ENCODE results near the gene LRP8. TPM values are rescaled to one million over a fixed set of nuclear protein-coding genes. Genes with fewer than 3 reads are reported as not detected.

Gene LRP8
- total and polyA plus RNA-seq, 4 donors: 22.7 to 62.9 (median 48.1) TPM

- Histone ChIP-seq H3K36me3 (ENCODE audit: control insufficient read depth, insufficient read depth, low read length) (no peaks in the 10 kb centered on the region), H3K27ac (ENCODE audit: low read depth, low read length) (no peak overlapping the region), H3K27me3 (ENCODE audit: control insufficient read depth, insufficient read depth, low read length) (no peaks in the 10 kb centered on the region), H3K4me3 (ENCODE audit: low read depth, low read length) (no peak overlapping the region), H3K4me1 (ENCODE audit: control insufficient read depth, insufficient read depth, low read length) (no peaks in the 10 kb centered on the region), H3K9me3 (ENCODE audit: control insufficient read depth, insufficient read depth, low read length) (no peaks in the 10 kb centered on the region)
- WGBS (ENCODE audit: insufficient coverage): 63% methylated on average over 4 of the region's 5 CpGs
- no peak for DNase-seq (ENCODE audit: low read depth in 4 of 6, low spot score in 6 of 6)
These were observed 21.5 kb upstream of the LRP8 start for GRCh38 chr1:53349369-53349835.

DNA sequence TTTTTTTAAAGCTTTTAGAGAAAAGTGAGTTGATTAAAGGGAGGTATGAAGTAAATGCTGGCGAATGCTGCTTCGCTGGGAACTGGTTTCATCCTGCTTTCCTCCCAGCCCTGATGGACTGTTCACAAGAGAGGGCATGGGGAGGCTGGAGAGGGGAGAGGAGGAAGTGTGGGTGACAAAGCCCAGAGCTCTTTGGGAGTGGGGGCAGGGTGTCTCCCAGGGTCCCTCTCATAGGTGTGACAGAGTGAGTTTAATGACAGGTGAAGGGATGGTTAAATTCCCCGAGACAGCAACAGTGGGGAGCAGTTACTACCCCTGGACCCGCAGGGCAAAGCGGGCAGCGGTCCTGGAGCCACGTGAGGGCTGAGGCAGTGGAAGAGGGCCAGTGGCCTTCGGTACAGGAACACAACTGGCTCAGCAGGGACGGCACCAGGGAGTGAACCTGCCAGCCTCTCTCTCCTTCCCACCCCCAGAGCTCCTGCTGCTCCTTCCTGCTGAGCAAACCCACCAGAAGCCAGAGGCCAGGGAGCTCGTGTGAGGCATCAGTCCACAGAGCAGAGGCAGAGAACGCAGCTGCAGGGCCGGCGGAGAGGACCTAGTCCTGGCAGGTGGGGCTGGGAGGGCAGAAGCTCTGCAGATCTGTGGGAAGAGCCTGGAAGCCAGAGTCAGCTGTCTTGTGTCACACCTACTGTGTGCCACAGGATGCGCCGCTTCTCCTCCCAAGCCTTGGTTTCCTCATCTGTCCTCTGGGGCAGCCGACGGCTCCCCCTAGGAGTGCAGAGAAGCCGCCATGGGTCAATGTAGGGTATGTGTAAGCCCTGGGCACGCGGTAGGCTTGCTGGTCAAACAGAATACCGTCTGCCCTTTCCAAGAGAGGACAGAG, 20.9 kb upstream of the LRP8 start:
- Histone ChIP-seq H3K36me3 (ENCODE audit: control insufficient read depth, insufficient read depth, low read length) (no peaks in the 10 kb centered on the region), H3K9me3 (ENCODE audit: control insufficient read depth, insufficient read depth, low read length) (no peaks in the 10 kb centered on the region), H3K27me3 (ENCODE audit: control insufficient read depth, insufficient read depth, low read length) (no peaks in the 10 kb centered on the region), H3K27ac (ENCODE audit: low read depth, low read length) (no peak overlapping the region), H3K4me1 (ENCODE audit: control insufficient read depth, insufficient read depth, low read length) (no peaks in the 10 kb centered on the region), H3K4me3 (ENCODE audit: low read depth, low read length) (no peak overlapping the region)
- DNase-seq (ENCODE audit: low read depth in 4 of 6, low spot score in 6 of 6): no peak
- WGBS (ENCODE audit: insufficient coverage): 71% methylated on average over 15 of the region's 21 CpGs

GRCh38 chr1:53346814-53347176, 18.9 kb upstream of the LRP8 start:
- no peak for DNase-seq (ENCODE audit: low read depth in 4 of 6, low spot score in 6 of 6)
- Histone ChIP-seq H3K4me3 (ENCODE audit: low read depth, low read length) (no peak overlapping the region), H3K27me3 (ENCODE audit: control insufficient read depth, insufficient read depth, low read length) (no peaks in the 10 kb centered on the region), H3K27ac (ENCODE audit: low read depth, low read length) (no peak overlapping the region), H3K9me3 (ENCODE audit: control insufficient read depth, insufficient read depth, low read length) (no peaks in the 10 kb centered on the region), H3K4me1 (ENCODE audit: control insufficient read depth, insufficient read depth, low read length) (no peaks in the 10 kb centered on the region), H3K36me3 (ENCODE audit: control insufficient read depth, insufficient read depth, low read length) (no peaks in the 10 kb centered on the region)
- WGBS (ENCODE audit: insufficient coverage): 81% methylated on average over 3 of the region's 3 CpGs

GRCh38 chr1:53345996-53346813, 18.3 kb upstream of the LRP8 start:
- Histone ChIP-seq H3K9me3 (ENCODE audit: control insufficient read depth, insufficient read depth, low read length) (no peaks in the 10 kb centered on the region), H3K27ac (ENCODE audit: low read depth, low read length) (no peak overlapping the region), H3K27me3 (ENCODE audit: control insufficient read depth, insufficient read depth, low read length) (no peaks in the 10 kb centered on the region), H3K4me3 (ENCODE audit: low read depth, low read length) (no peak overlapping the region), H3K4me1 (ENCODE audit: control insufficient read depth, insufficient read depth, low read length) (no peaks in the 10 kb centered on the region), H3K36me3 (ENCODE audit: control insufficient read depth, insufficient read depth, low read length) (no peaks in the 10 kb centered on the region)
- DNase-seq (ENCODE audit: low read depth in 4 of 6, low spot score in 6 of 6): peak in 1 of 6 donors; percentile 22
- WGBS (ENCODE audit: insufficient coverage): 46% methylated on average over 7 of the region's 7 CpGs

GRCh38 chr1:53344921-53345838, 17.3 kb upstream of the LRP8 start:
- 85% methylated on average over 6 of the region's 11 CpGs for WGBS (ENCODE audit: insufficient coverage)
- no peaks in the 10 kb centered on the region for H3K9me3 ChIP-seq (ENCODE audit: control insufficient read depth, insufficient read depth, low read length)
- H3K4me3 ChIP-seq (ENCODE audit: low read depth, low read length): no peak overlapping the region
- H3K27me3 ChIP-seq (ENCODE audit: control insufficient read depth, insufficient read depth, low read length): no peaks in the 10 kb centered on the region
- DNase-seq (ENCODE audit: low read depth in 4 of 6, low spot score in 6 of 6): no peak
- no peak overlapping the region for H3K27ac ChIP-seq (ENCODE audit: low read depth, low read length)
- H3K4me1 ChIP-seq (ENCODE audit: control insufficient read depth, insufficient read depth, low read length): no peaks in the 10 kb centered on the region
- no peaks in the 10 kb centered on the region for H3K36me3 ChIP-seq (ENCODE audit: control insufficient read depth, insufficient read depth, low read length)

- DNase-seq (ENCODE audit: low read depth in 4 of 6, low spot score in 6 of 6): no peak
- Histone ChIP-seq H3K4me1 (ENCODE audit: control insufficient read depth, insufficient read depth, low read length) (no peaks in the 10 kb centered on the region), H3K27me3 (ENCODE audit: control insufficient read depth, insufficient read depth, low read length) (no peaks in the 10 kb centered on the region), H3K36me3 (ENCODE audit: control insufficient read depth, insufficient read depth, low read length) (no peaks in the 10 kb centered on the region), H3K9me3 (ENCODE audit: control insufficient read depth, insufficient read depth, low read length) (no peaks in the 10 kb centered on the region), H3K27ac (ENCODE audit: low read depth, low read length) (no peak overlapping the region), H3K4me3 (ENCODE audit: low read depth, low read length) (no peak overlapping the region)
- 70% methylated on average over 7 of the region's 9 CpGs for WGBS (ENCODE audit: insufficient coverage)
These were observed 16.2 kb upstream of the LRP8 start for GRCh38 chr1:53343831-53344668.

DNA sequence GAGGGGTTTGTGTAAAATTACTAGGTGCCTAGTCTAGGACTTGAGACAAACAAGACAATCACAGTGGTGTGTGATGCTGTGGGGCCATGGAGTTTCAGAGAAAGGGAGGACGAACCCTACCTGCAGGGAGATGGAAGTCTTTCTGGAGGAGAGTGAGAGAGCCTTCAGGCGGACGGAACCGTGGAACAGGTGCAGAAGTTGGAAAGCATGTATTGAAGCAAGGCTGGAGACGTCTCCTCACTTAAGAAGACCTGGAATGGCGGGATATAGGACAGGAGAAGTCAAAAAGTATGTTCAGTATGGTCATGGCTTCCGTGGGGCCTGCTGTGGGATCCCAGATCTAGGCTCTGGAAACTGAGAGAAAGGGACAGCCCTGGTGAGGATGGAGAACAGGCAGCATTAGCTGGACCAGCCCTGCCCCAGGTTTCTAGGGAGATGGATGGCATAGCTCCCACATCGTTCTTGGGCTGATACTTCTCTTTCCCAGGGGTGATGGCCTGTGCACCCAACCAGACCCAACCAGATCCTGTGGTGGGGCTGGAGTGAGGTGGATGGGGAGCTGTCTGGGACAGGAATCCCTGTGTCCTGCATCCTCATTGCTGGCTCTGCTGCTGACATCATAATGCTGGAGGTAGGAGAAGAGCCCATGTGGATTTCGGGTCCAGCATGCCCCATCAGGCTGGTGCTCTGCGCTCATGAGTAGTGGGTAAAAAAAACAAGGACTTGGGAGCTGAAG, 15.0 kb upstream of the LRP8 start:
- no peaks in the 10 kb centered on the region for H3K27me3 ChIP-seq (ENCODE audit: control insufficient read depth, insufficient read depth, low read length)
- 90% methylated on average over 10 of the region's 10 CpGs for WGBS (ENCODE audit: insufficient coverage)
- H3K4me3 ChIP-seq (ENCODE audit: low read depth, low read length): no peak overlapping the region
- H3K36me3 ChIP-seq (ENCODE audit: control insufficient read depth, insufficient read depth, low read length): no peaks in the 10 kb centered on the region
- H3K9me3 ChIP-seq (ENCODE audit: control insufficient read depth, insufficient read depth, low read length): no peaks in the 10 kb centered on the region
- H3K27ac ChIP-seq (ENCODE audit: low read depth, low read length): no peak overlapping the region
- no peak for DNase-seq (ENCODE audit: low read depth in 4 of 6, low spot score in 6 of 6)
- H3K4me1 ChIP-seq (ENCODE audit: control insufficient read depth, insufficient read depth, low read length): no peaks in the 10 kb centered on the region

- no peaks in the 10 kb centered on the region for H3K9me3 ChIP-seq (ENCODE audit: control insufficient read depth, insufficient read depth, low read length)
- no peak overlapping the region for H3K27ac ChIP-seq (ENCODE audit: low read depth, low read length)
- no peaks in the 10 kb centered on the region for H3K36me3 ChIP-seq (ENCODE audit: control insufficient read depth, insufficient read depth, low read length)
- no peak overlapping the region for H3K4me3 ChIP-seq (ENCODE audit: low read depth, low read length)
- no peaks in the 10 kb centered on the region for H3K4me1 ChIP-seq (ENCODE audit: control insufficient read depth, insufficient read depth, low read length)
- no peak for DNase-seq (ENCODE audit: low read depth in 4 of 6, low spot score in 6 of 6)
- 88% methylated on average over 5 of the region's 7 CpGs for WGBS (ENCODE audit: insufficient coverage)
- no peaks in the 10 kb centered on the region for H3K27me3 ChIP-seq (ENCODE audit: control insufficient read depth, insufficient read depth, low read length)
These were observed 14.3 kb upstream of the LRP8 start for GRCh38 chr1:53341961-53342707.

All from spinal cord (tissue), 10 donors.